NCI-H2171 (cell line): ENCODE data around the gene WDR88.
"Not testable (repeated sequence)": the region's sequence is repeated elsewhere in the genome, so short reads cannot be mapped to it uniquely, and the experiment has no call there.

Experiments
- DNase-seq: peaks from one replicate; lab custom pipeline; 2025; lab: John Stamatoyannopoulos, UW

The WDR88 gene, protein sequence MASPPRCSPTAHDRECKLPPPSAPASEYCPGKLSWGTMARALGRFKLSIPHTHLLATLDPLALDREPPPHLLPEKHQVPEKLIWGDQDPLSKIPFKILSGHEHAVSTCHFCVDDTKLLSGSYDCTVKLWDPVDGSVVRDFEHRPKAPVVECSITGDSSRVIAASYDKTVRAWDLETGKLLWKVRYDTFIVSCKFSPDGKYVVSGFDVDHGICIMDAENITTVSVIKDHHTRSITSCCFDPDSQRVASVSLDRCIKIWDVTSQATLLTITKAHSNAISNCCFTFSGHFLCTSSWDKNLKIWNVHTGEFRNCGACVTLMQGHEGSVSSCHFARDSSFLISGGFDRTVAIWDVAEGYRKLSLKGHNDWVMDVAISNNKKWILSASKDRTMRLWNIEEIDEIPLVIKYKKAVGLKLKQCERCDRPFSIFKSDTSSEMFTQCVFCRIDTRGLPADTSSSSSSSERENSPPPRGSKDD

DNA sequence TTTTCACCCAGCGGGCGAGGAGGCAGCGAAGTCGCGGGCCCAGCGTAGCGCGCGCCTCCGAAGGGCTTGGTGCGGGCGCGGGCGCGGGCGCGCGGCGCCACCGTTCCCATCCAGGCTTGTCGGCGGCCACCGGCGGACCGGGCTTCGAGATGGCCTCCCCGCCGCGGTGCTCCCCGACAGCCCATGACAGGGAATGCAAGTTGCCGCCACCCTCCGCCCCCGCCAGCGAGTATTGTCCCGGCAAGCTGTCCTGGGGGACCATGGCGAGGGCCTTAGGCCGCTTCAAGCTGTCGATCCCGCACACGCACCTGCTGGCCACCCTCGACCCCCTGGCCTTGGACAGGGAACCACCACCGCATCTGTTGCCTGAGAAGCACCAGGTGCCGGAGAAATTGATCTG is at the start of gene WDR88:
Gene WDR88 (plus strand): TSS at position 94 of the 400 bp plus-strand sequence. CDS start 56 bp downstream, at position 150.
- DNase-seq: no peak

DNA sequence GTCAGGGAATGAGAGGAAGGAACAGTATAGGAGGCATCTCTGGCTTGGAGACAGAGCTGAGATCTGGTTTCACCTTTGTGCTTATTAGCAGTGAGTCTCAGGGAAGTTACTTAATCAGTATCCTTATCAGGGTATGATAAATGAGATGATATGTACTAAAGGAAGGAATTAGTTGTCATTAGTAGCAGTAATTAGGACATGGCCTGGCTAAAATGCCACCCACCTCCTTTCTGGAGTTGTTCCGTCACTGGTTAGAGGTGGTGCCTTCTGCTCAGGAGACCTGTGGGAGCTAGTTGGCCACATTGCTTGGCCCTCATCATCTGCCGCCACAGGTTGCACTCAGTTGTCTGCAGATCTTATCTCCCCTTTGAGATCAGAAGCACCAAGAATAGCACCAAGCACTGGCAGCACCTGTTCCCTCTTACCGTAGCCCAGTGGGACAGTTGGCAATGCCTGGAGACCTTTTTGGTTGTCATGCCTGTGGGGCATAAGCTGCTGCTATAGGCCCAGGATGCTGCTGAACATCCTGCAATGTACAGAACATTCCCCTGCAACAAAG is 46.3 kb upstream of the WDR88 start:
- no peak for DNase-seq

DNA sequence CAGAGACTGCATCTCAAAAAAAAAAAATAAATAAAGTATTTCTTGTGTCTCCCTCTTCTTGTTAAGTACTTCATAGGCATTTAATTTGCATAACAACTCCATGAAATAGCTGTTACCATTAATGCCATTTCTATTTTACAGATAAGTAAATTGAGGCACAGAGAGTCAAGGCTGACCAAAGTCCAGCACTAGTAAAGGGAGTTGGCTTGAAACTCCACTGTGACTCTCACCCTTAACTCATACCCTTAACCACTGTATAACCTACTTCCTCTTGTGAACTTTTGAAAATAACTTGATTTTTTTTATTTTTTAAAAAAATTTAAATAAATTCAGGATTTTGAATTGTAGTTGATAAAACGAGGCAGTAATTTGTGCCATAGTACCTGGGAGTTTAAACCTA is 45.0 kb upstream of the WDR88 start:
- DNase-seq: no peak

DNA sequence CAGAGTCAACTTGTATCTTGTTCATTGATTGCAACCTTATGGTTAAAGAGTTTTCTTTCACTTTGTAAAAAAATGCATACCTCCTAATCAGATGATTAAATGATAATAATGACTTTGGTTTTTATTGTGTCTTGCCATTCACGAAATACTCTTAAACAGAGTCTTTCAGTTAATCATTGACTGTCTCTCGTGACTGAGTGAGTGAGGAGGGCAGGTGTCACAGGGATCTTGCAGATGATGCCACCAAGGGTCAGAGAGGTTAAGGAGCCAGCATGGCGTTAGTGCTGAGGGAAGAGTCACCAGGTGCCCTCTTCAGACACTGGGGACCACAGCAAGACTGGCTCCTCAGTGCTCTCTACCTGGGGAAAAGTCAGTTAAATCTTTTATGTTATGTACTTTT is 42.9 kb upstream of the WDR88 start:
- no peak for DNase-seq

DNA sequence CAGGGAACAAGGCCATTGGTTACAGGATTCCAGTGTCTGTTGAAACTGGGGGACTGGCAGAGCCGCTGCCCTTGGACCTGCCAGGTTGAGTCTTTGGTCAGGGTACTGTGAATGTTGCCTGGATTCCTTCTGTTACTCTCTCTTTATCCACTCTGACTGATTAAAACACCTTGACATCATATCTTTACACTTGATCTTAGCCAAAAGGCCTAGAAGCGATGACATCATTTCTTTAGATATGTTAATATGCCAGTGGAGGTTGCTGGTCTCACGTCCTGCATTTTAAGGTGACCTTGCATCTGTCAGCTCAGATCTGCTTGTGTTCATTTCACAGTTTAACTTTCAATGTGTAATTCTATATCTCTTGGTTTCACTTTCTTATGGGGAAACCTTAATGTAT is 41.7 kb upstream of the WDR88 start:
- DNase-seq: no peak

DNA sequence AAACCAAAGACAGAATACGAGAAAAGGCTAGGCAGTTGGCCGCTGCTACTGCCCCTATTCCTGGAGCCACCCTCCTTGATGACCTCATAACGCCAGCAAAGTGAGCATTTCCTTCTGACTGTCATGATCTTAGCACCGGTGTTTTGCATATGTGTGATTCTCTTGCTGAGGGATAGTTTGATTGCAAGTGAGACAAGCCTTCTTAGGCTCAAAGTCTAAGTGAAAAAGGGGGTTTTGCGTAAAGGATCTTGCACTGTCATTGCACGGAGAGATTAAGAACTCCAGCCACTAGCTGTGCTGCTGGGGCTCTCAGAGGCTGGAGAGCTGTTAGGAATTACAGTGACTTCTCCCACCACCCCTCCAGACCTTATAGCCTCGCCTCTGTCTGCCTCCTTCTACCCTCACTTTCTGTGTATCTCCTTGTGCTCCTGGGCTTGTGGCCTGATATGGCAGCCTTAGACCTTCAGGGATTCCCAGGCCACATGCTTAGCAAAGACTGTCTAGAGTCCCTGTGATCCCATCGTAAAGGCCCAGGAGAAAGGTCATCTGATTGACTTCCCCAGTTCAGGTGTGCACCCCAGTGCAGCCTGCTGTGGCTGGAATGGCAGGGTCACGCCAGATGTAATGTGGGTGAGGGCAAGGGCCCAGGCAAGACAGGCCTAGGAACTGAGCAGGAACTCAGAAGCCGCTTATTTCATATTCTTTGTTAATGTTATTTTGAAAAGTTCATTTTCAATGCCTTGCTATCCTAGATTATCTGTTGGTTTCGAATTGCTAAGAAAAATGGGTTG is 38.3 kb upstream of the WDR88 start:
- DNase-seq: no peak

DNA sequence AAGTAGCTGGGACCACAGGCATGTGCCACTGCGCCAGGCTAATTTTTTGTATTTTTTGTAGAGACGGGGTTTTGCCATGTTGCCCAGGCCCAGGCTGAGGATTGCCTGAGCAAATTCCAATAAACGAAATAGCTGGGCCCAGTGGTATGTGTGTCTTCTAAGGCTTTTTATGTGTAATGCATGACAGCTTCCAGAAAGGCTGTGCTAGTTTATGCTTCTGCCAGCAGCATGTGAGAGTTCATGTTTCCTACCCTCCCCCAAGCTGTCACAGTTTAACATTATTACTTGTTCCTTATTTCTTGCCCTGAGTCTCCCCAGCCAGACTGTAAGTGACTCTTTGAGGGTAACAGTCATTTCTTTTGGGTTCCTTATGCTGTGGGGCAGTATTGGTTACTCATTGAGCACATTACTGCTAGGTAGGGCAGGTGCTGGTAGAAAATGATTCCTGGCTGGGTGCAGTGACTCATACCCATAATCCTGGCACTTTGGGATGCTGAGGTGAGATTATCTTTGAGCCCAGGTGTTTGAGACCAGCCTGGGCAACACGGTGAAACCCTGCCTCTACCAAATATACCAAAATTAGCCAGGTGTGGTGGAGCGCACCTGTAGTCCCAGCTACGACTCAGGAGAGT is 37.4 kb upstream of the WDR88 start:
- no peak for DNase-seq

DNA sequence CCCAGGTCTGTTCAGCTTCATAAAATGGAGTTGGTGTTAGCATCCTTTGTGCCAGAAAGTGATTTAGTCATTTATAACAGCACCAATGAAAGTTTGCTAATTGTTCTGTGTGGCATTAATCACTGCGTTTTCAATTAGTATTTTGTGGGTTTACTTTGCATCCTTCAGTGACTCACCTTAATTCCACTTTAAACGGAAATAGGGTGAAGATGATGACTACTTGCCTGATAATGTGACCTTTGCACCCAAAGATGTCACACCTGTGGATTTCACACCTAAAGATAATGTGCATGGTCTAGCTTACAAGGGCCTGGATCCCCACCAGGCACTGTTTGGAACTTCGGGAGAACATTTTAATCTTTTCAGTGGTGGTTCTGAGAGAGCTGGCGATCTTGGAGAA is 35.9 kb upstream of the WDR88 start:
- DNase-seq: no peak

DNA sequence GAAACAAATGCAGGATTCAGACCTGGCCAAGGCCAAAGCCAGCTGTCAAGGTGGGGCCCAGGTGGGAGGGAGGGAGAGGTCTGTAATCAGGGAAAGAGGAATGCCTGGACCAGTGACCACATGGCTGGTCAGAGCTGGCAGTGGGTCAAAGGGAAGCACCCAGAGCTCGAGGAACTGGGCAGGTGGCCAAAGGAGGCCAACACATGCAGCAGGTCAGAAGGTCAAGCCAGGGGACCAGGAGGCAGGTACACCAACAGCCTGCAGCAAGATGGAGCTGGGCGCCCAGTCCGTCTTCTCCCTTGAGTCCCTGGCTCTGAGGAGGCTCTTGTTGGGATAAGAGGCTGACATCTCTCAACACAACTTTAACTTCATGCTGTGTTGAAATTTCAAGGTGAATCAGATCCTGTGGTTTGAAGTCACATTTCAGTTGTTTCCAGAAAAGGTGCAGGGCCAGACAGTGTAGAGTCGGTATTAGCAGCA is 33.8 kb upstream of the WDR88 start:
- DNase-seq: no peak

DNA sequence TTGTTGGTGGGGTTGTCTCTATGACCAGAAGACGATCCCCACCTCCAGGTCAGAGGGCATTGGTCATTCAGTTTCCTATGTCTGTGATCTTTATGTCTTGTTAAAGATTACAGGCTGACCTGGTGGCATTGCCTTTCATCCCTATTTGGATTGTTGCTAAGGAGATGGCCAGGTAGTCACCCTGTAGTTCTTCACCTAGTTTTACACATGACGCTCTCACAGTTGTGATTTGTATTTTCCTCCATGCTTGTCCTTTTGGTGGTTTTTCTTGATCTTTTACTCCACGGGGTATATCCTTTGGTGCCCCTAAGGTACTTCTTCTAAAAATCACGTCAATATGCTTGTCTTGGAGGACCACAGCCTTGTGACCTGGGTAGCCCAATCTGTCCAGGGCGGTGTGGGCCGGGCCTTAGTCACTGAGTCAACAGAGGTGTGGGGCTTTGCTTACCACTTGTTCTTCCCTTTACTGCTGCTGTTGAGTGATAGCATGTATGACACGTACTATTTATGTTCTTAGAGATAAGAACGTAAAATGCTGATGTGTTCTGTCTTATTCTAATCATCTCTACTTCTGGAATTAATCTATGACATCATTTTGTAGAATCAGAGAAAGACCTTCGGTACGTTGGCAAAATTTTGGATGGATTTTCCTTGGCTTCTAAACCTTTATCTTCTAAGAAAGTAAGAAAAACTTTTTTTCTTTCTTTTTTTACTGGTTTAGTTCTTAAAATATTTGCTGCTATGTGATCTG is 30.8 kb upstream of the WDR88 start:
- no peak for DNase-seq

DNA sequence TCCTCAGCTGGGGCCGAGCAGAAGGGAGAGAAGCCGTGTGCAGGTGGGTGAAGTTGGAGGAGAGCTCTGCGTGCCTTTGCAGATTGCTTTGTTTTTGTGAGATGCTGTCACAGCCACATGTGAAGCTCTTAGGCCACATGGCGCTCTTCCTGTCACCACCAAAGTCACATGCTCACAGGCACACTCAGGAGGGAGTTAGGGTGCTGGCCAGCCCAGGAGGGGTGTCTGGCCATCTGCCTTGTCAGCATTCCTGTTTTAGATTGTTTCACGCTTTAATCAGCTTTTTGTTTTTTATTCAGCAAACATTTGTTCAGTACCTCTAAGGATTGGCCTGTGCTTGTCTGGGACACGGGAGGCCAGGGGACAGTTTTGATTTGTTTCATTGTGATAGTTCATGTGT is 29.0 kb upstream of the WDR88 start:
- no peak for DNase-seq

DNA sequence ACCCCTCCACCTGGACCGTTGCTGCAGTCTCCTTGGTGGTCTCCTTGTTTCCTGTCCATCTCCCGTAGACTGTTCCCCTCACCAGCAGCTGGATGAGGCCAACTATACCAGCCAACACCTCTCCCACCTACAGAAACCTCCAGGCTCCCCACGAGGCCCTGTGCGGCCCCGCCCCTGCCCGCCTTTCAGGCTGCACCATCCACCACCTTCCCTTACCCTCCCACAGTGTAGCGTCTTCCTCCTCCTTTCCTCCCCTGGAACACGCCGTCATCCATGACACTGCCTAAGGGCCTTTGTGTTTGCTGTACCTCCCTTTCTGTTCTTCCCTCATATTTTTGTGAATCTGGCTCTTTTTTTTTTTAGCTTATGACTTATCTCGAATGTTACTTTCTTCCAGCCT is 23.8 kb upstream of the WDR88 start:
- DNase-seq: no peak

DNA sequence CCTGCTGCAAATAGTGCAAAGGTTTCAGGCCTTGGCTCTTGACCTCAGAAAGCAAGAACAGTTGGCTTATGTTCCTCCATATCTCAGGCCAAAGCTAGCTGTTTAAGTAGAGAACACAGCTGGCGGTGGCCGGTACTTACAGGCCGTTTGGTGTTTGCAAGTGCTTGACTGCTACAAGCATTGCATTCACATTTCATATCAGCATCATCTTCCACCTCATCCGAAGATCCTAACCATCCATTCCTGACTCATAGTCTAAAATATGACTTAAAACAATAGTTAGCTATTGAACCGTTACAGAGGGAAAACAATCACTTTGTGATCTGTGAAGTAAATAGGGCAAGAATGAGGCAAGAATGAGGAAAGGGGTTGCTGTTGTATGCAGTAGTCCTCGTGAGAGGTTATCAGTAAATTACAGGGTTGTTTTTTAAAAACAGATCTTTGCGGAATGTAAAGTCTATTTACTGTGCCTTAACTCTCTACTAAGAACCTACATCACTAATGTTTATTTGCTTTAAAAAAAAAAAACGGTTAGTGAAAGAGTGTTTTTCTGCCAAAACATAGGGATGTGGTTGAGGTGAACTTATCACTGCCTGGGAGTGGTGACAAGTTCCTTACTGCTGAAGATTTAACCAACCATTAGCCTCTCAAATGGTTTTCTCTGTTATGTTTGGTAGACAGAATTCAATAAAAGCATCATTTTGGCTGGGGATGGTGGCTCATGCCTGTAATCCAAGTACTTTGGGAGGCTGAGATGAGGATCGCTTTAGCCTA is 21.6 kb upstream of the WDR88 start:
- no peak for DNase-seq

DNA sequence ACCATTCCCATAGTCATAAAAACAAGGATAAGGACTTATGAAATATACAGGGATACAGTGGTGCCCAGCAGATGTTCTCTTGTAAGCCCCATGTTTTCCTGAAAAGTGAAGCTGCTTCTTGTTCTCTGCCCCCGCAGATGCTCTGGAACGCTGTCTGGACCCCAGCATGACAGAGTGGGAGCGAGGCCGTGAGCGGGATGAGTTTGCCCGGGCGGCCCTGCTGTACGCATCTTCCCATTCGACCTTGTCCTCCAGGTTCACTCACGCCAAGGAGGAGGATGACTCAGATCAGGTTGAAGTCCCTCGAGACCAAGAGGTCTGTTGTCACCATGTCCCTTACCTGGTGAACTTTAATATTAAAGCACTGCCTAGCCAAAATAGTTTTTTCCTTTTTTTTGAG is 20.3 kb upstream of the WDR88 start:
- no peak for DNase-seq

DNA sequence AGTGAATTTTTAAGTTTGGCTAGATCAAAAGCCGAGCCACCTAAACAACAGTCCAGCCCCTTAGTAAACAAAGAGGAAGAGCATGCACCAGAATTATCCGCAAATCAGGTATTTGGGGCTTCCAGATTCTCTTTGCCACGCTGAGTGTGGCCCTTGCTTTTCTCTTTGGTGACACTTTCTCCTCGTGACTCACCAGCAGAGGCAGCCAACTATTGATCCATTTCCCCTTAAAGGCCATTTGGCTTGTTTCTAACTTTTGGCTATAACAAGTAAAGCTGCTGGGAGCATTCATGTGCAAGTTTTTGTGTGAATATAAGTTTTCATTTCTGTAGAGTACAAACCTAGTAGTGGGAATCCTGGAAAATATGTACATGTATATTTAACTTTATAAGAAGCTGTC is 17.6 kb upstream of the WDR88 start:
- DNase-seq: no peak

DNA sequence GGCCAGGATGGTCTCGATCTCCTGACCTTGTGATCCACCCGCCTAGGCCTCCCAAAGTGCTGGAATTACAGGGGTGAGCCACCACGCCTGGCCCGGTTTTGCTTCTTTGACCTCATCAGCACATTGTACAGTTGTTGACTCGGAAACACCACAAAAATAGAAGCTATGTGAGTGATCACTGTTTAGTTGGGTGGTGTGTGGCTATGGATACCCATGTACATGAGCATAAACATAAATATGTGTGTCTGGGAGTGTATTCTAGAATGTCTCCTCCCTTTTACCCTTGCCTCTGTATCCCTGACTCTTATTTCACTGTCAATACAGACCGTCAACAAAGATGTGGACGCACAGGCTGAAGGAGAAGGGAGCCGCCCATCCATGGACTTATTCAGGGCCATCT is 14.4 kb upstream of the WDR88 start:
- DNase-seq: no peak

DNA sequence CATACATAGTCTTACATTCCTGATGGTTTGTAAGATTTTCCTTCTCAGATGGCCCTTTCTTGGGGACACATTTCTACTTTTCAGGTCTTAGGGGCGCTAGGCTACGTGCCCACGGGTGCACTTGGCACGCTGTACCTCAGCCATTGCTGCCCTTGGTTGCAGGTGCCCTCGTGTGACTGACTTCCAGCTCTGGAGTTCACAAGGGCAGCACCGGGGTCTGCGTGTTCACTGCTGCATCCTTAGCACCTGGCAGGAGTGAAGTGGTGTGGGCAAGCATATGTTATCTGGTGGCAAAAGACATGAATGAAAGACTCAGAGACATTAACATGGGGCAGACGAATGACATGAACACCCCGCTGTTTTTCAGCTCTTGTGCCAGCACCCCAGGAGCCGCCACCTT is 13.3 kb upstream of the WDR88 start:
- DNase-seq: no peak

DNA sequence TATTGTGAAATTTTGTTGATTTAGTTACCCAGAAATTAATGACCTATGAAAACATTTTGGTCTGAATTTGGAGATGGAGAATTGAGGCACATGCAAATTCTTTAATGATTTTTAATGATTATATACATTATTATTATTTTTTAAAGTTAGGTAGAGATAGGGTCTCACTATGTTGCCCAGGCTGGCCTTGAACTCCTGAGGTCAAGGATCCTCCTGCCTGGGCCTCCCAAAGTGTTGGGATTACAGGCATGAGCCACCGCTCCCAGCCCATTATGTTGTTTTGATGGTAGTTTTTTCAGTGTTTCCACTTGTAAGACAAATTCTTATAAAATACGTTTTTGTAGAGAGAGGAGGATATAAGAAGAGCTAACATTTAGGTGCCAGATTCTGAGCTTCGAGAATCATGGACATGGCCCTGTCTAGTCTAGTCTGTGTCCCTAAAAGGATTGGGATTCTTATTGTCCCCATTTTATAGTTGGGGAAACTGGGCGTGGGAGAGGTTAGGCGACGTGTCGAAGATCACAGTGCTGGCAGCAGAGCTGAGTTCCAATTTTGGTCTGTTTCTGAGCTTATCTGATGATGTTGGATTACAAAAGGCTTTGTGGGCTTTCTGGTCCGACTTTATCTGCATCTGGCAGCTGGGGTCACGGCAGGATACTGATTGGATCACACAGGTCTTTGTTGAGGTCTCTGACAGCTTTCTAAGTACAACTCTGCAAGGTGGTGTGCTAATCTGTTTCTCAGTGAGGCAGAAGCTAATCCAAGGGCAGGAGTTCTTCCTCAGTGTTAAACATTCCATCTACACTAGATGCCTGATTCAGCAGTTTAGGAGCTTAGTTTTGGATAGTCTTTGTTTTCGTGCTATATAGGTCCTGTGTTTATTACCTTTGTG is 7.5 kb upstream of the WDR88 start:
- DNase-seq: no peak

DNA sequence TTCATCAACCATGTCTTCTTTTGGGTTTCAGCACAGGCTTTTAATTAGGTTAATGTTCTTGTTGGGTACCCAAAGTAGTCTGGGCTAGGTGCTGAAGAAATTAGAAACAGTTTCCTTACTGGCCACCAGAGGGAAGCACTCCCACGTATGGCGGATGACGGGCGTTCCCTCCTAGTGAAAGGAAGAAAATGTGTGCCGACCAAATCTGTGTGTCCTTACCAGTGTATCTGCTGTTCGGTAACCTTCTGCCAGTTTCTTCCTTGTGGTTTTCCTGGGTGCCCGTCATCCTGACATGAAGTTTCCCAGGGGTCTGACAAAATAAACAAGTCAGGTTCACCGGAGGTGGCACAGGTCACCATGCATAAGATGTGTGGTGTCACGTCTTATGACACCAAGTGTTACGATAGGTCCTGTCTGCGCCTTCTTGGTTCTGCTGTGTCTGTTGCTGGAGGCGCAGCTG is 6.0 kb upstream of the WDR88 start:
- peak; percentile 44 for DNase-seq

DNA sequence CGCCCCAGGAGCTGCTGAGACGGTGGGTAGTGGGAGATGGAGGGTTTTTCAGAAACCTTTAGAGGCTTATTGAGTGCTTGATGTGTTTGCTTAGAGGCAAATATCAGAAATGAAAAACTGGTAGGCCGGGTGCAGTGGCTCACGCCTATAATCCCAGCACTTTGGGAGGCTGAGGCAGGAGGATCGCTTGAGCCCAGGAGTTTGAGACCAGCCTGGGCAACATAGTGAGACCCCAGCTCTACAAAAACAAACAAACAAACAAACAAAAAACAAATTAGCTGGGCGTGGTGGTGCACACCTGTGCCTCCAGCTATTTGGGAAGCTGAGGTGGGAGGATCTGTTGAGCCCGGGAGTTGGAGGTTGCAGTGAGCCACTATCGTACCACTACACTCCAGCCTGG is 5.2 kb upstream of the WDR88 start:
- not testable (repeated sequence) for DNase-seq
